GM18505 (cell line): ENCODE results near the gene CACNA1S.

Experiments
- ATAC-seq: cut with Tn5 transposase; IDR thresholded peaks from one replicate; pipeline ENCODE4 v1.9.1; 2021; ENCODE audit not compliant: unreplicated experiment
- POLR2A ChIP-seq: IDR thresholded peaks from 4 replicates; pipeline ENCODE4 v1.6.1; 2011; ENCODE audit warnings: borderline replicate concordance; ENCODE audit not compliant: insufficient read depth, insufficient read length; ENCODE audit errors: extremely low read depth

Gene CACNA1S

DNA sequence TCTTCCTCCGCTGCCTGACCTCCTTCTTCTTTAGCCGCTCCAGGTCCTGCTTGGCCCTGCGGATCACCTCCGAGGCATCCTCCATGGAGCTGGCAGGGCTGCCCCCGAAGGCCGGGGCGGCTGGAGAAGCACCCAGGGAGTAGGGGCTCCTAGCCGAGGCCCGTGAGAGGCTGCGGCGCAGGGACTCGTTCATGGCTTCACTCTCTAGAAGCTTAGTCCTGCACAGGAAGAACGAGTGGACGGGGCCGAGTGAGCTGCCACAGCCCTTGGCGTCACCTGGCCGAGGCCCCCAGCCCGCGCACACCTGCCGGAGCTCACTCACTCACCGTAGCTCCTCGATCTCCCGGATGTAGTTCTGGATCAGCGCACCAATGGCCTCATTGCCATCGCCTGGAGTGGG, 111.8 kb downstream of the CACNA1S start:
- no peak for ATAC-seq
- no peak for TF ChIP-seq POLR2A

DNA sequence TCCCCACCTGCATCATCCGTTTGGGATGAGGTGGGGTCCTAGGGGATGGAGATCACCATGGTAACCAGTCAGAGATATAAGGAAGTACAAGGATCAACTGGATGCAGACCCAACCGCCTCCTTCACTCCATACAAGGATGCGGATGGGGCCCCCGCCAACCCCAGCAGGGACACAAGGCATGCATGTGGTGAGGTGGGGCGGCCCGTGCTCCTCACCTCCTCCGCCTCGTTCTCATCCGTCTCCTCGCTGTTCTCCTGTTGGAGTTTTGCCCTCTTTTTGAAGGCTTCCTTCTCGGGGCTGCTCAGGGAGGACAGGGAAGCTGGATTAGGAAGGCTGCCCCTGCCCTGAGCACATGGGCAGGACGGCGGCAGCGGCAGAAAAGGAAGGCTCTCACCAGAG, 112.6 kb downstream of the CACNA1S start:
- no peak for TF ChIP-seq POLR2A
- ATAC-seq, result no peak

DNA sequence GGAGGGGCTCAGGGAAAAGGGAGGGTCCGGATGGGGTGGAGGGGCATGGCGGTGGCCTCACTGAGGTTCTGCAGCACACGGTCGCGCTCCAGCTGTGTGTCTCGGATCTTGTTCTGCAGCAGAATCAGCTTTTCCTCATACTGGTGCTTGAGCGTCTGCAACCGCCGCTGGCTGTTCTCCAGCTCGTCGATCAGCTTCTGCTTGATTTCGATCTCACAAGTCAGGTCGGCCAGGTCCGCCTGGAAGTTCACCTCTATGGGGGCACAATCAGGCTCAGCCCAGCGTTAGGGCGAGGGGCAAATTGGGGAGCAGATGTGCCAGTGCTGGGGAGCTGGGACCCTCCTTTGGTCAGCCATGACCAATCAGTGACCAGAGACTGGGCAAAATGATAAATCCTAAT, 113.9 kb downstream of the CACNA1S start:
- no peak for TF ChIP-seq POLR2A
- no peak for ATAC-seq

DNA sequence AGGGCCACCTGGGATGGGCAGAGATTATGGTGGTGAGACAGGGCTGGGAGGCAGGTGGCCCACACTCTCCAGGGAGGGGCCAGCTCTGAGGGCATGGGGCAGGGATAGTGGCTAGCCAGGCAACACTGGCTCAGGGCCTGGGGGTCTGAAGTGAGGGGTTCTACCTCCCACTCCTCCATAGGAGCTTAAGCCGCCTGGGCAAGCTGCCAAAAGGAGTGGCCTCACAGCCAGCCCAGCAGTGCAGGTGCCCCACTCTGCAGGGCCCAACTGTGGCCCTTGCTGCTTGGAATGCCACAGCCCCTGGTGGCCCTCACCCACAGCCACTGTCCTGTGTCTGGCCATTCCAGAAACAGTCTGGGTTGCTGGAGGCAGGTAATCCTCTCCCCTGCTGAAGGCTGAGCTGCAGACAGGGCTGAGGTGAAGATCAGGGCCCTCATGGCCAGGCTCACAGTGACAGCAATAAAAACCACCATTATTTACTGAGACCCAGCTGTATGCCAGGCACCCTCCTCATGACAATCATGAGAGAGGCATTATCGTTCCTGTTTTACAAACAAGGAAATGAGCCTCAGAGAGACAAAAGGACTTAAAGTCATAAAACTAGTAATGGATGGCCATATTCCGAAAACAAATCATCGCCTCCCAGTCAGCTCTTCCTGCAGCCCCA, 119.7 kb downstream of the CACNA1S start:
- ATAC-seq, result no peak
- TF ChIP-seq POLR2A, result no peak

DNA sequence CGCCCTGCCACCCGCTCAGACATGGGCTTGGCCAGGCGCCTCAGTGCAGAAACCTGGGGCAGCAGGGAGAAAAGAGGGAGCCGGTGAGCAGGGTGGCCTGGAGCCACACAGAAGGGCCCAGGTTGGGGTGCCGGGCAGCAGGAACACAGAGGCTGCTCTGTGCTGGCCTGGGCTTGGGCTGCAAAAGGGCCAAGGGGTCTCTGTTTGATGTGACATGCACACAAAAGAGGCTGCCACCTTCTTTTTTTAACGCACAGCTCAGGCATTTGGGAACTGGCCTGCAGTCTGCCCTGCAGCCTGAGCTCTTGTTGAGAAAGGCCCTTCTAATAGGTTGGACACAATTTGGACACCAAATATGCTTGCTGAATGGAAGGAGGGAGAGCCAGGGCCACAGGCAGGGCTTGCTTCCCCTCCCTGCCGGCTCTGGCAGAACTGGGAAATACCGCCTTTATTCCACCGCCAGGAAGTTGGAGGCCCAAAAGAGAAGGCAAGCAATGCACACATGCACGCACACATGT, 121.1 kb downstream of the CACNA1S start:
- no peak for TF ChIP-seq POLR2A
- no peak for ATAC-seq

DNA sequence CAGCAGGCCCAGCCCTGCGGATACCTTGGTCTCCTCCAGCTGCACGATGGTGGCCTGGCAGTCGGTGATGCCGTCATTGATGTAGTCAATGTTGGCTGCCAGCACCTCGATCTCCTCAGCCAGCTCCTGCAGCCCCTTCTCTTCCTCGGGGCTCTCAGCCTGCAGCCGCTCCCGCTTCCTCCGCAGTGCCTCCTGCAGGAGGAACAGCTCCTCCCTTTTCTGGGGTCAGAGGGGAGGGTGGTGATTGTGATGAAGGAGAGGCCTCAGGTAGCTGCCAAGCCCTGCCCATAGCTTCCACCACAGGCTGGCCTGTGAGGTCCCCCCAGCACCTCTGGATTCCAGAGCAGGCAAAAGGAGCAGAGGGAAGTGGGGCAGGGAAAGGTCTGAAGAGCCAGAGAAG, 122.1 kb downstream of the CACNA1S start:
- ATAC-seq, result no peak
- TF ChIP-seq POLR2A, result no peak
